GM12874 (cell line): ENCODE results near the gene KYNU.

Experiments
- CTCF ChIP-seq: IDR thresholded peaks from 2 replicates; pipeline ENCODE4 v1.5.1; 2011; ENCODE audit warnings: low read depth, mild to moderate bottlenecking, control low read depth, low read length, moderate library complexity; ENCODE audit not compliant: insufficient read depth

KYNU gene

GRCh38 chr2:142849820-142850219 is 27.6 kb upstream of the KYNU start:
- TF ChIP-seq CTCF: no peak

GRCh38 chr2:142853912-142854311 is 23.6 kb upstream of the KYNU start:
- no peak for TF ChIP-seq CTCF

GRCh38 chr2:142857256-142858164 is 20.0 kb upstream of the KYNU start:
- TF ChIP-seq CTCF: no peak

- TF ChIP-seq CTCF: no peak
Measured at GRCh38 chr2:142858961-142859360, 18.5 kb upstream of the KYNU start.

- no peak for TF ChIP-seq CTCF
Measured at GRCh38 chr2:142862299-142862698, 15.2 kb upstream of the KYNU start.

GRCh38 chr2:142862847-142863246 is 14.6 kb upstream of the KYNU start:
- TF ChIP-seq CTCF: no peak

GRCh38 chr2:142863485-142863961 is 13.9 kb upstream of the KYNU start:
- no peak for TF ChIP-seq CTCF
